OCI-LY7 (cell line): ENCODE measurements around the gene APOL6. TPM values are rescaled to one million over a fixed set of nuclear protein-coding genes. Genes with fewer than 3 reads are reported as not detected.

Source experiments
- BruUV-seq: library from RNA; stranded (reverse); fragments of 400-500 nt; replicated peaks from 2 replicates; lab custom pipeline; 2021; lab: Mats Ljungman, UMichigan
- CTCF ChIA-PET: fragments of 300-600 bp; sonication (Branson Sonifier 250); formaldehyde crosslinking; loops from one replicate; lab custom pipeline; 2022; ENCODE audit warnings: antibody characterized with exemption; ENCODE audit not compliant: unreplicated experiment; lab: Charles Lee
- POLR2A ChIA-PET: fragments of 300-600 bp; sonication (Branson Sonifier 250); formaldehyde crosslinking; loops from one replicate; lab custom pipeline; 2022; ENCODE audit warnings: antibody characterized with exemption; lab: Charles Lee
- DNase-seq: peaks from one replicate; pipeline ENCODE4 v3.0.0-alpha.2; 2015; ENCODE audit warnings: low spot score
- H2AFZ ChIP-seq: fragments of 200-600 bp; sonication (generic), shearing (Covaris generic); 2 replicates; pipeline ENCODE4 v1.6.1; 2014; ENCODE audit warnings: mild to moderate bottlenecking, antibody characterized with exemption, low read length, moderate library complexity
- H3K27ac ChIP-seq: fragments of 200-600 bp; sonication (generic); 2 replicates; pipeline ENCODE4 v1.5.1; 2014; ENCODE audit warnings: mixed run types, low read depth, mild to moderate bottlenecking, moderate library complexity, low read length, inconsistent platforms; ENCODE audit not compliant: poor library complexity, severe bottlenecking
- H3K36me3 ChIP-seq: fragments of 200-600 bp; sonication (generic); 2 replicates; pipeline ENCODE4 v1.6.1; 2014; ENCODE audit warnings: mild to moderate bottlenecking, antibody characterized with exemption, low read length, moderate library complexity, mixed read lengths; ENCODE audit not compliant: insufficient read depth
- H3K4me1 ChIP-seq: fragments of 200-600 bp; sonication (generic); 2 replicates; pipeline ENCODE4 v1.5.1; 2014; ENCODE audit warnings: mild to moderate bottlenecking, low read length; ENCODE audit not compliant: insufficient read depth, poor library complexity, severe bottlenecking
- H3K4me2 ChIP-seq: fragments of 200-600 bp; sonication (generic); 2 replicates; pipeline ENCODE4 v1.6.1; 2014; ENCODE audit warnings: mild to moderate bottlenecking, low read length
- H3K4me3 ChIP-seq: fragments of 200-600 bp; sonication (generic); 2 replicates; pipeline ENCODE4 v1.5.1; 2014; ENCODE audit warnings: mild to moderate bottlenecking, low read depth, low read length; ENCODE audit not compliant: poor library complexity, severe bottlenecking
- H3K79me2 ChIP-seq: fragments of 200-600 bp; sonication (generic); 2 replicates; pipeline ENCODE4 v1.6.1; 2016; ENCODE audit warnings: low read depth, mild to moderate bottlenecking, low read length, moderate library complexity, mixed read lengths; ENCODE audit not compliant: insufficient read depth
- H3K9me2 ChIP-seq: fragments of 200-600 bp; sonication (generic); 2 replicates; pipeline ENCODE4 v1.6.1; 2016; ENCODE audit warnings: mild to moderate bottlenecking, low read length, mixed read lengths; ENCODE audit not compliant: insufficient read depth
- H3K9me3 ChIP-seq: fragments of 200-600 bp; sonication (generic); 2 replicates; pipeline ENCODE4 v1.6.1; 2014; ENCODE audit warnings: mild to moderate bottlenecking, mixed run types, low read length, mixed read lengths
- H4K20me1 ChIP-seq: fragments of 200-600 bp; sonication (generic); 2 replicates; pipeline ENCODE4 v1.6.1; 2014; ENCODE audit warnings: mild to moderate bottlenecking, antibody characterized with exemption, low read length, moderate library complexity, mixed read lengths; ENCODE audit not compliant: insufficient read depth
- CTCF ChIP-seq: fragments of 200-600 bp; sonication (generic); conservative IDR thresholded peaks from 2 replicates; pipeline ENCODE4 v1.5.1; 2014; ENCODE audit warnings: mild to moderate bottlenecking, antibody characterized with exemption, low read length, moderate library complexity, mixed read lengths
- EZH2phosphoT487 ChIP-seq: fragments of 200-600 bp; sonication (generic); IDR thresholded peaks from 2 replicates; pipeline ENCODE4 v1.6.1; 2018; ENCODE audit warnings: low read depth, borderline replicate concordance, mild to moderate bottlenecking, mixed run types, antibody characterized with exemption, low read length, moderate library complexity, mixed read lengths
- intact Hi-C: fragments of 100-400 bp; cut with micrococcal nuclease; formaldehyde crosslinking; loops from one replicate; pipeline ENCODE4 v1.10.0; 2022; ENCODE audit not compliant: unreplicated experiment
- total RNA-seq, 2 experiments: library from RNA; depleted of rRNA in 1 of 2; stranded (reverse); fragments of >200 nt in 1 of 2; shearing (Covaris generic) in 1 of 2; gene quantifications; 2 replicates each; pipeline ENCODE4 v1.2.3, GENCODE V29; 2014 to 2022

APOL6 gene
- total RNA-seq, 2 experiments from 2014 or later: 22.0 to 27.8 TPM

DNA sequence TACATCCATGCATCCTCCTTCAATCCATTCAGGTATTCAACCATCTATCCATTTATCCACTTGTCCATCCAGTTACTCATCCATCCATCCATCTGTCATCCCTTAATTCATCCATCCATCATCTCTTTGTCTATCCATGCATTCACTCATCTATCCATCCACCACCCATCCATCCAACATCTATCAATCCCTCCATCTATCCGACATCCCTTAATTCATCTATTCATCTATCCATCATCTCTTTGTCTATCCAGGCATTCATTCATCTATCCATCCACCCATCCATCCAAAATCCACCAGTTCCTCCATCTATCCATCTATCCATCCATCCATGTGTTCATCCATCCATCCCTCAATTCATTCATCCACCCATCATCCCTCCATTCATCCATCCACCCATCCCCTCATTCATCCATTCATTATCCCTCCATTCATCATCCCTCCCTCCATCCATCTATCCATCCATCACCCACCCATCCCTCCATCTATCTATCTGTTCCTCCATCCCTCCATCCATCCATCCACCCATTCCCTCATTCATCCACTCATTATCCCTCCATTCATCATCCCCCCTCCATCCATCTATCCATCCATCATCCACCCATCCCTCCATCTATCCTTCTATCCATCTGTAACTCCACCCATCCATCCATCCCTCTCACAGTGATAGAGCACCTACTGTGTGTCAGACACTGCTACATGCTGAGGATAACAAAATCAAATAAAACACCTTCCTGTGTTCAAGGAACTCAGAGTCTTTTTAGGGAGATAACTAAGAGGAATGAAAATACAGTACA is 29.6 kb upstream of the APOL6 start:
- POLR2A ChIA-PET: no interaction called here
- Histone ChIP-seq H3K36me3 (no peaks in the 10 kb centered on the region), H3K9me3 (no peaks in the 10 kb centered on the region), H4K20me1 (no peaks in the 10 kb centered on the region), H3K4me3 (no peak overlapping the region), H3K9me2 (no peaks in the 10 kb centered on the region), H3K4me1 (peaks cover 5% of the 10 kb centered on the region), H3K27ac (no peak overlapping the region), H2AFZ (no peak overlapping the region), H3K4me2 (no peak overlapping the region), H3K79me2 (no peaks in the 10 kb centered on the region)
- no peak for TF ChIP-seq EZH2phosphoT487
- TF ChIP-seq CTCF: no peak
- intact Hi-C loops: no loop called here
- no TSS peak for BruUV-seq
- CTCF ChIA-PET: no interaction called here
- no peak for DNase-seq

- intact Hi-C loops: no loop called here
- TF ChIP-seq EZH2phosphoT487: no peak
- TF ChIP-seq CTCF: no peak
- H2AFZ ChIP-seq: no peak overlapping the region
- no peaks in the 10 kb centered on the region for H3K79me2 ChIP-seq
- DNase-seq: no peak
- POLR2A ChIA-PET: no interaction called here
- H3K4me2 ChIP-seq: no peak overlapping the region
- H3K9me3 ChIP-seq: no peaks in the 10 kb centered on the region
- BruUV-seq: no TSS peak
- H3K36me3 ChIP-seq: no peaks in the 10 kb centered on the region
- H3K27ac ChIP-seq: no peak overlapping the region
- CTCF ChIA-PET: no interaction called here
- H3K9me2 ChIP-seq: no peaks in the 10 kb centered on the region
- no peak overlapping the region for H3K4me3 ChIP-seq
- H4K20me1 ChIP-seq: no peaks in the 10 kb centered on the region
- H3K4me1 ChIP-seq: peaks cover 5% of the 10 kb centered on the region
Measured at GRCh38 chr22:35619336-35620094, 28.7 kb upstream of the APOL6 start.
